B cell (primary cell): ENCODE results near the gene CCDC122. TPM values are rescaled to one million over a fixed set of nuclear protein-coding genes. Genes with fewer than 3 reads are reported as not detected.

Experiments used
- ATAC-seq: fragments of 200-7000 bp; cut with Tn5 transposase; one replicate; pipeline ENCODE4 v1.10.0; 2021; ENCODE audit warnings: low read depth, mild to moderate bottlenecking, moderate number of reproducible peaks, moderate library complexity
- CTCF ChIA-PET: fragments of 350-600 bp; sonication (Branson Sonifier 250); formaldehyde crosslinking; loops from one replicate; lab custom pipeline; 2021; ENCODE audit warnings: antibody characterized with exemption, inconsistent platforms; lab: Charles Lee
- POLR2A ChIA-PET: fragments of 350-600 bp; sonication (Branson Sonifier 250); formaldehyde crosslinking; loops from one replicate; lab custom pipeline; 2021; ENCODE audit warnings: antibody characterized with exemption; lab: Charles Lee
- DNase-seq: peaks from one replicate; pipeline ENCODE4 v3.0.0; 2013
- H2AFZ ChIP-seq: 2 replicates; pipeline ENCODE4 v1.6.1; 2012; ENCODE audit warnings: mild to moderate bottlenecking, low read depth, low read length; ENCODE audit not compliant: insufficient read depth, poor library complexity, severe bottlenecking
- H3K27ac ChIP-seq, 2 donors: 1 replicate in 1 of 2; 2 replicates in 1 of 2; pipeline ENCODE4 v1.5.1; 2012 to 2013; ENCODE audit warnings: low read length in 2 of 2, mild to moderate bottlenecking in 2 of 2, moderate library complexity in 1 of 2
- H3K27me3 ChIP-seq, 4 experiments: fragments of 200-600 bp in 1 of 4; sonication (generic) in 1 of 4; replicated peaks in 1 of 4; 1 replicate in 2 of 4; 2 replicates in 2 of 4; pipeline versions ENCODE4 v1.6.1 to v1.7.0; 2013 to 2016; ENCODE audit warnings: low read length in 3 of 4, mild to moderate bottlenecking in 2 of 4, mixed read lengths in 1 of 4, moderate library complexity in 1 of 4; ENCODE audit not compliant: insufficient read depth in 4 of 4, control insufficient read depth in 3 of 4; ENCODE audit errors: control extremely low read depth in 1 of 4
- H3K36me3 ChIP-seq, 2 experiments: replicated peaks in 1 of 2; 1 replicate in 1 of 2; 2 replicates in 1 of 2; pipeline versions ENCODE4 v1.6.1 to v1.7.1; 2013; ENCODE audit warnings: low read length in 1 of 2; ENCODE audit not compliant: insufficient read depth in 2 of 2, control insufficient read depth in 1 of 2; ENCODE audit errors: control extremely low read depth in 1 of 2, extremely low read depth in 1 of 2
- H3K4me1 ChIP-seq, 2 donors: fragments of 200-600 bp in 1 of 2; sonication (generic) in 1 of 2; 1 replicate in 1 of 2; 2 replicates in 1 of 2; pipeline versions ENCODE4 v1.5.1 to v1.6.1; 2013 to 2017; ENCODE audit warnings: low read length in 2 of 2; ENCODE audit not compliant: control insufficient read depth in 2 of 2, insufficient read depth in 2 of 2
- H3K4me2 ChIP-seq: replicated peaks from 2 replicates; pipeline ENCODE3; 2012; ENCODE audit warnings: mild to moderate bottlenecking, low read depth, low read length; ENCODE audit not compliant: poor library complexity, severe bottlenecking
- H3K4me3 ChIP-seq, 5 experiments: fragments of 200-600 bp in 1 of 5; sonication (generic) in 1 of 5; 1 replicate in 3 of 5; 2 replicates in 2 of 5; pipeline versions ENCODE4 v1.5.1 to v1.7.0; 2011 to 2016; ENCODE audit warnings: low read length in 4 of 5, mild to moderate bottlenecking in 4 of 5, low read depth in 2 of 5, control low read depth in 1 of 5, moderate library complexity in 1 of 5; ENCODE audit not compliant: insufficient read depth in 1 of 5; ENCODE audit errors: control extremely low read depth in 1 of 5, extremely low read depth in 1 of 5
- H3K79me2 ChIP-seq: fragments of 200-600 bp; sonication (generic); one replicate; pipeline ENCODE4 v1.6.0; 2016; ENCODE audit warnings: low read length; ENCODE audit not compliant: control insufficient read depth, insufficient read depth
- H3K9ac ChIP-seq: fragments of 200-600 bp; sonication (generic); 2 replicates; pipeline ENCODE4 v1.6.1; 2017; ENCODE audit warnings: mild to moderate bottlenecking, low read length, moderate library complexity
- H3K9me3 ChIP-seq, 3 donors: one replicate each; pipeline versions ENCODE4 v1.6.1 to v1.7.1; 2013; ENCODE audit warnings: low read length in 2 of 3; ENCODE audit not compliant: control insufficient read depth in 2 of 3, insufficient read depth in 1 of 3; ENCODE audit errors: control extremely low read depth in 1 of 3
- H4K20me1 ChIP-seq: 2 replicates; pipeline ENCODE4 v1.6.0; 2012; ENCODE audit warnings: mild to moderate bottlenecking, low read length; ENCODE audit not compliant: insufficient read depth, control insufficient read depth, poor library complexity, severe bottlenecking
- H3K27ac Mint-ChIP-seq: one replicate; pipeline ENCODE4 v1.8.0; 2021; ENCODE audit warnings: mixed read lengths
- H3K27me3 Mint-ChIP-seq: one replicate; pipeline ENCODE4 v1.8.0; 2021; ENCODE audit warnings: mixed read lengths
- H3K4me1 Mint-ChIP-seq: one replicate; pipeline ENCODE4 v1.8.0; 2021; ENCODE audit warnings: mixed read lengths
- H3K4me3 Mint-ChIP-seq: one replicate; pipeline ENCODE4 v1.8.0; 2021; ENCODE audit warnings: mixed read lengths
- H3K9me3 Mint-ChIP-seq: one replicate; pipeline ENCODE4 v1.8.0; 2022; ENCODE audit warnings: mixed read lengths; ENCODE audit not compliant: insufficient read depth
- CTCF ChIP-seq: fragments of 200-600 bp; IDR thresholded peaks from one replicate; pipeline ENCODE4 v1.8.0; 2022; ENCODE audit warnings: antibody characterized with exemption, mild to moderate bottlenecking
- EZH2 ChIP-seq: IDR thresholded peaks from 2 replicates; pipeline ENCODE4 v1.6.1; 2012; ENCODE audit warnings: borderline replicate concordance, low read depth, mild to moderate bottlenecking, moderate library complexity, low read length; ENCODE audit not compliant: insufficient read depth, poor library complexity, severe bottlenecking
- WGBS: methylation state at CpG from one replicate; pipeline ENCODE4 v1.1.5; 2013; ENCODE audit warnings: missing lambda C conversion rate; ENCODE audit not compliant: insufficient coverage; 5-methylcytosine and 5-hydroxymethylcytosine counted together
- intact Hi-C: fragments of 100-400 bp; cut with micrococcal nuclease; formaldehyde crosslinking; loops from one replicate; pipeline ENCODE4 v1.10.0; 2022
- polyA plus RNA-seq: library from polyadenylated mRNA; depleted of rRNA; stranded (reverse); fragments of >200 nt; gene quantifications from 2 replicates; pipeline ENCODE4 v1.2.3, GENCODE V29; 2012
- total RNA-seq, 2 donors: library from RNA; stranded (reverse); fragments of 120-200 nt in 1 of 2; gene quantifications; 1 replicate in 1 of 2; 2 replicates in 1 of 2; pipeline versions ENCODE4 v1.2.3 to v1.2.4, GENCODE V29; 2013 to 2022

The CCDC122 gene
- total and polyA plus RNA-seq, 2 donors (not counting 1 experiment from before 2014, with no cell fraction given) = 1.1 to 12.1 TPM

- no peak for ATAC-seq
- no peak overlapping the region for H3K4me2 ChIP-seq
- CTCF ChIA-PET = interaction anchor here (1.2 kb wide), 1 partner anchor 8 kb away, joined by 5 read pairs; no protein-coding TSS in a partner anchor
Observed at GRCh38 chr13:43865892-43866291, 13.6 kb downstream of the CCDC122 start.

GRCh38 chr13:43864921-43865320, 14.6 kb downstream of the CCDC122 start:
- TF ChIP-seq CTCF = no peak
- no peak for TF ChIP-seq EZH2
- H3K4me3 Mint-ChIP-seq = no peak overlapping the region
- ATAC-seq (no peak), DNase-seq (no peak)
- H3K4me2 ChIP-seq = no peak overlapping the region
- H3K27me3 ChIP-seq = no peaks in the 10 kb centered on the region
- POLR2A ChIA-PET = no interaction called here
- no peaks in the 10 kb centered on the region for H3K4me1 Mint-ChIP-seq
- H3K9me3 Mint-ChIP-seq = no peaks in the 10 kb centered on the region
- H3K4me3 ChIP-seq = no peak overlapping the region
- no peak overlapping the region for H3K9ac ChIP-seq
- no peaks in the 10 kb centered on the region for H3K27me3 Mint-ChIP-seq
- peaks cover 0 to 2% of the 10 kb centered on the region in 2 experiments for H3K36me3 ChIP-seq
- H3K27ac Mint-ChIP-seq = no peak overlapping the region
- H3K9me3 ChIP-seq = peaks cover 0 to 1% (median 0%) of the 10 kb centered on the region in 3 donors
- 100% methylated on average over 1 of the region's 4 CpGs for WGBS
- CTCF ChIA-PET = interaction anchor here (1.1 to 1.2 kb wide), 2 partner anchors 20 to 60 kb away, joined by 3 read pairs; no protein-coding TSS in a partner anchor
- no peaks in the 10 kb centered on the region for H3K79me2 ChIP-seq
- no peaks in the 10 kb centered on the region for H3K4me1 ChIP-seq
- H3K27ac ChIP-seq = no peak overlapping the region
- intact Hi-C loops = no loop called here
- H2AFZ ChIP-seq = no peak overlapping the region
- no peaks in the 10 kb centered on the region for H4K20me1 ChIP-seq

More at GRCh38 chr13:43865892-43866291, 13.6 kb downstream of the CCDC122 start:
- TF ChIP-seq EZH2 (no peak), CTCF (no peak)
- POLR2A ChIA-PET = no interaction called here
- no peak for DNase-seq
- Histone ChIP-seq H3K4me1 (no peaks in the 10 kb centered on the region), H3K4me3 (no peak overlapping the region), H4K20me1 (no peaks in the 10 kb centered on the region), H2AFZ (no peak overlapping the region), H3K79me2 (no peaks in the 10 kb centered on the region), H3K9ac (no peak overlapping the region), H3K9me3 (peaks cover 0 to 1% (median 0%) of the 10 kb centered on the region in 3 donors), H3K27ac (no peak overlapping the region), H3K36me3 (peaks cover 0 to under 1% of the 10 kb centered on the region in 2 experiments), H3K27me3 (no peaks in the 10 kb centered on the region)
- Mint-ChIP-seq H3K27ac (no peak overlapping the region), H3K4me1 (no peaks in the 10 kb centered on the region), H3K27me3 (no peaks in the 10 kb centered on the region), H3K4me3 (no peak overlapping the region), H3K9me3 (no peaks in the 10 kb centered on the region)
- 100% methylated on average over 1 of the region's 4 CpGs for WGBS
- intact Hi-C loops = no loop called here
